H1 (cell line): ENCODE data around the gene CIB4. TPM values are rescaled to one million over a fixed set of nuclear protein-coding genes. Genes with fewer than 3 reads are reported as not detected.
A peak's percentile ranks its signal among the peaks of the same experiment; 100 is the strongest.
"Not testable (repeated sequence)": the region's sequence is repeated elsewhere in the genome, so short reads cannot be mapped to it uniquely, and the experiment has no call there.

Experiments
- CTCF ChIA-PET: fragments of 300-600 bp; sonication (Branson Sonifier 250); formaldehyde crosslinking; loops from one replicate; lab custom pipeline; 2021; ENCODE audit not compliant: partially characterized antibody; lab: Charles Lee
- POLR2A ChIA-PET: fragments of 300-600 bp; sonication (Branson Sonifier 250); formaldehyde crosslinking; loops from one replicate; lab custom pipeline; 2021; ENCODE audit warnings: inconsistent platforms; ENCODE audit not compliant: partially characterized antibody; lab: Charles Lee
- DNase-seq, 2 experiments: peaks; one replicate each; pipeline versions ENCODE4 v3.0.0 to v3.0.0-alpha.2; 2010 to 2022; ENCODE audit warnings: low spot score in 2 of 2, low read depth in 1 of 2, mixed read lengths in 1 of 2
- FAIRE-seq: peaks from 2 replicates; lab custom pipeline; 2011; peaks lifted over from hg19 to GRCh38; lab: Jason Lieb, UNC
- H2AFZ ChIP-seq: 2 replicates; pipeline ENCODE4 v1.8.1; 2012; ENCODE audit warnings: low read length, inconsistent platforms
- H2AK5ac ChIP-seq: 2 replicates; pipeline ENCODE4 v1.6.1; 2013; ENCODE audit warnings: low read depth, low read length
- H2BK120ac ChIP-seq: replicated peaks from 2 replicates; pipeline ENCODE3; 2013; ENCODE audit warnings: low read depth, low read length, inconsistent platforms
- H2BK12ac ChIP-seq: 2 replicates; pipeline ENCODE4 v1.6.1; 2013; ENCODE audit warnings: low read depth, low read length
- H2BK15ac ChIP-seq: 2 replicates; pipeline ENCODE4 v1.6.1; 2013; ENCODE audit warnings: low read length
- H2BK20ac ChIP-seq: 2 replicates; pipeline ENCODE4 v1.6.1; 2013; ENCODE audit warnings: low read length
- H2BK5ac ChIP-seq: 2 replicates; pipeline ENCODE4 v1.6.1; 2013; ENCODE audit warnings: low read depth, low read length
- H3K14ac ChIP-seq: 2 replicates; pipeline ENCODE4 v1.6.1; 2013; ENCODE audit warnings: inconsistent platforms; ENCODE audit not compliant: insufficient read length
- H3K18ac ChIP-seq: 2 replicates; pipeline ENCODE4 v1.6.1; 2013; ENCODE audit warnings: low read length; ENCODE audit errors: extremely low read depth
- H3K23ac ChIP-seq: 2 replicates; pipeline ENCODE4 v1.6.1; 2013; ENCODE audit warnings: inconsistent platforms; ENCODE audit not compliant: insufficient read length
- H3K23me2 ChIP-seq: 2 replicates; pipeline ENCODE4 v1.6.1; 2013; ENCODE audit warnings: low read depth, low read length
- H3K27ac ChIP-seq: 2 replicates; pipeline ENCODE4 v1.6.1; 2011; ENCODE audit warnings: low read depth, low read length, inconsistent platforms
- H3K27me3 ChIP-seq, 4 experiments: replicated peaks in 1 of 4; 1 replicate in 1 of 4; 2 replicates in 3 of 4; pipeline versions ENCODE4 v1.6.1 to v1.8.1; 2011 to 2013; ENCODE audit warnings: low read length in 3 of 4, mild to moderate bottlenecking in 3 of 4, inconsistent platforms in 2 of 4, mixed read lengths in 2 of 4, moderate library complexity in 1 of 4; ENCODE audit not compliant: control insufficient read depth in 3 of 4, insufficient read depth in 3 of 4; ENCODE audit errors: extremely low read depth in 1 of 4
- H3K36me3 ChIP-seq, 4 experiments: 2 replicates each; pipeline versions ENCODE4 v1.6.1 to v1.8.1; 2011 to 2013; ENCODE audit warnings: mild to moderate bottlenecking in 4 of 4, low read length in 3 of 4, moderate library complexity in 2 of 4, control low read depth in 1 of 4, inconsistent platforms in 1 of 4; ENCODE audit not compliant: insufficient read depth in 4 of 4, control insufficient read depth in 2 of 4
- H3K4ac ChIP-seq: replicated peaks from 2 replicates; pipeline ENCODE3; 2013; ENCODE audit warnings: low read length, low read depth, mixed read lengths, inconsistent platforms; ENCODE audit not compliant: insufficient read length
- H3K4me1 ChIP-seq, 4 experiments: replicated peaks in 1 of 4; 1 replicate in 1 of 4; 2 replicates in 3 of 4; pipeline versions ENCODE4 v1.6.1 to v1.8.1; 2011 to 2013; ENCODE audit warnings: low read length in 3 of 4, inconsistent platforms in 2 of 4, mixed read lengths in 1 of 4; ENCODE audit not compliant: insufficient read depth in 4 of 4, control insufficient read depth in 3 of 4
- H3K4me2 ChIP-seq, 2 experiments: 2 replicates each; pipeline versions ENCODE4 v1.6.1 to v1.8.1; 2011 to 2013; ENCODE audit warnings: low read depth in 2 of 2, low read length in 2 of 2, control low read depth in 1 of 2, inconsistent platforms in 1 of 2, mild to moderate bottlenecking in 1 of 2; ENCODE audit not compliant: insufficient read depth in 1 of 2
- H3K4me3 ChIP-seq, 4 experiments: fragments of 200-600, 300-600 bp in 1 of 4; sonication (generic), shearing (Covaris generic), sonication (Bioruptor Twin) in 1 of 4; 2 replicates each; pipeline versions ENCODE4 v1.5.1 to v1.8.1; 2011 to 2016; ENCODE audit warnings: low read length in 4 of 4, low read depth in 3 of 4, control low read depth in 2 of 4, inconsistent platforms in 2 of 4, mild to moderate bottlenecking in 2 of 4, mixed read lengths in 1 of 4, moderate library complexity in 1 of 4; ENCODE audit not compliant: insufficient read depth in 2 of 4; ENCODE audit errors: extremely low read depth in 1 of 4
- H3K56ac ChIP-seq: replicated peaks from 2 replicates; pipeline ENCODE3; 2013; ENCODE audit warnings: low read depth, mild to moderate bottlenecking, mixed read lengths, low read length, inconsistent platforms; ENCODE audit not compliant: insufficient read length
- H3K79me1 ChIP-seq: 2 replicates; pipeline ENCODE4 v1.6.1; 2013; ENCODE audit warnings: low read depth, low read length, control low read depth
- H3K79me2 ChIP-seq, 2 experiments: 2 replicates each; pipeline versions ENCODE4 v1.6.1 to v1.8.1; 2012 to 2013; ENCODE audit warnings: low read length in 2 of 2, mild to moderate bottlenecking in 2 of 2, inconsistent platforms in 1 of 2; ENCODE audit not compliant: insufficient read depth in 2 of 2, control insufficient read depth in 1 of 2
- H3K9ac ChIP-seq, 4 experiments: replicated peaks in 1 of 4; 1 replicate in 1 of 4; 2 replicates in 3 of 4; pipeline versions ENCODE4 v1.6.1 to v1.8.1; 2011 to 2013; ENCODE audit warnings: low read depth in 3 of 4, low read length in 3 of 4, control low read depth in 2 of 4, mild to moderate bottlenecking in 2 of 4, moderate library complexity in 2 of 4, inconsistent platforms in 1 of 4; ENCODE audit errors: extremely low read depth in 1 of 4
- H3K9me3 ChIP-seq, 2 experiments: 2 replicates each; pipeline versions ENCODE4 v1.6.1 to v1.8.1; 2012 to 2013; ENCODE audit warnings: mild to moderate bottlenecking in 2 of 2, moderate library complexity in 2 of 2, control low read depth in 1 of 2, inconsistent platforms in 1 of 2, low read depth in 1 of 2, low read length in 1 of 2, mixed read lengths in 1 of 2; ENCODE audit not compliant: insufficient read depth in 2 of 2
- H4K20me1 ChIP-seq, 2 experiments: replicated peaks in 1 of 2; 2 replicates each; pipeline versions ENCODE3 to v1.8.1; 2011 to 2013; ENCODE audit warnings: inconsistent platforms in 2 of 2, low read length in 2 of 2, mild to moderate bottlenecking in 1 of 2; ENCODE audit not compliant: insufficient read depth in 2 of 2, control insufficient read depth in 1 of 2
- H4K5ac ChIP-seq: 2 replicates; pipeline ENCODE4 v1.6.1; 2013; ENCODE audit warnings: low read length, low read depth, mixed read lengths, inconsistent platforms; ENCODE audit not compliant: insufficient read length
- H4K8ac ChIP-seq: 2 replicates; pipeline ENCODE4 v1.8.0; 2013; ENCODE audit warnings: mild to moderate bottlenecking, moderate library complexity, low read length, inconsistent platforms; ENCODE audit not compliant: insufficient read depth; ENCODE audit errors: extremely low read depth
- H4K91ac ChIP-seq: replicated peaks from 2 replicates; pipeline ENCODE3; 2013; ENCODE audit warnings: low read length, mixed read lengths, inconsistent platforms; ENCODE audit not compliant: insufficient read length
- WGBS, 2 experiments: shearing (Covaris generic) in 1 of 2; methylation state at CpG; one replicate each; pipeline versions ENCODE4 v1.1.6 to v1.1.7; 2013 to 2015; ENCODE audit warnings: low lambda C conversion rate in 2 of 2, mixed read lengths in 2 of 2, inconsistent platforms in 1 of 2, low coverage in 1 of 2, missing lambda C conversion rate in 1 of 2; ENCODE audit not compliant: insufficient replicate concordance in 2 of 2, insufficient coverage in 1 of 2, insufficient read length in 1 of 2; ENCODE audit errors: extremely low coverage in 1 of 2, missing lambda C conversion rate in 1 of 2; 5-methylcytosine and 5-hydroxymethylcytosine counted together
- polyA plus RNA-seq, 7 experiments: library from polyadenylated mRNA; depleted of rRNA in 3 of 7; stranded (reverse) in 5 of 7; unstranded in 2 of 7; fragments of >200 nt in 5 of 7; fragments of 200-250 nt in 2 of 7; gene quantifications; 1 replicate in 5 of 7; 2 replicates in 1 of 7; 4 replicates in 1 of 7; pipeline versions ENCODE4 v1.2.1 to v1.2.3, GENCODE V29; 2011 to 2013; ENCODE audit warnings: missing spikeins in 2 of 7, mixed read lengths in 2 of 7
- total RNA-seq: library from RNA; stranded (reverse); fragmentation: NEBNext Ultra II Directional; extraction: Animal tissue kit (Norgen Biotek cat#: 25700); gene quantifications from 2 replicates; pipeline ENCODE4 v1.2.1, GENCODE V29; 2021

The CIB4 gene
- total and polyA plus RNA-seq, 2 of the 8 experiments (the other 6 are each of a cell fraction or from before 2014, with no cell fraction given): not detected

DNA sequence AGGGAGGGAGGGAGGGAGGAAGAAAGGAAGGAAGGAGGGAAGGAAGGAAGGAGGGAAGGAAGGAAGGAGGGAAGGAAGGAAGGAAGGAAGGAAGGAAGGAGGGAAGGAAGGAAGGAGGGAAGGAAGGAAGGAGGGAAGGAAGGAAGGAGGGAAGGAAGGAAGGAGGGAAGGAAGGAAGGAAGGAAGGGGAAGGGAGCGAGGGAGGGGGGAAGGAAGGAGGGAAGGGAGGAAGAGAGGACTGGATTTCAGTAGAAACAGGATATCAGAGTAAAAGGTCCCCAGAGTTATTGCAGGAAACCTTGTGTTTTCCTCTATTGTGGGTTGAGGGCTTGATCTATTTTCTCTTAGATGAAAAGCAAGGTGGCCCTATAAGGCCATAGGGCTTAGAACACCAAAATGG, 14.0 kb upstream of the CIB4 start:
- Histone ChIP-seq H2BK20ac (peak overlapping the region; percentile 72; the same call in 1 of the 2 replicates), H2BK120ac (peak overlapping the region; percentile 51), H2BK5ac (peak overlapping the region; percentile 77; the same call in 1 of the 2 replicates), H3K18ac (0 out of 2 replicates have a peak overlapping the region, but pooled peaks have one; percentile 43), H3K4ac (peak overlapping the region; percentile 61)
- H3K79me1 ChIP-seq, H4K20me1 ChIP-seq, H3K9me3 ChIP-seq, H3K14ac ChIP-seq, H3K4me2 ChIP-seq, POLR2A ChIA-PET, H2BK12ac ChIP-seq, H4K5ac ChIP-seq, H3K9ac ChIP-seq, H3K23me2 ChIP-seq, FAIRE-seq, H3K23ac ChIP-seq, H2AFZ ChIP-seq, H3K27ac ChIP-seq, H3K36me3 ChIP-seq, H3K79me2 ChIP-seq, H2BK15ac ChIP-seq, DNase-seq, H4K91ac ChIP-seq, H2AK5ac ChIP-seq, H3K27me3 ChIP-seq, H3K4me3 ChIP-seq, H4K8ac ChIP-seq, H3K4me1 ChIP-seq, H3K56ac ChIP-seq: not testable (repeated sequence)
- WGBS, 2 experiments: no CpG with 5 or more reads among the region's 1 CpG
- CTCF ChIA-PET: interaction anchor here (1.5 kb wide), 1 partner anchor 90 kb away, joined by 6 read pairs; no protein-coding TSS in a partner anchor
